Activated T-cell treated with anti-CD3 and anti-CD28 coated beads, Interleukin-2, amount 50 U/mL, for 48 hours (primary cell): ENCODE data around the gene LCT.
"Not testable (repeated sequence)": the region's sequence is repeated elsewhere in the genome, so short reads cannot be mapped to it uniquely, and the experiment has no call there.

Source experiments
- DNase-seq, 2 experiments: peaks; one replicate each; pipeline ENCODE4 v3.0.0-alpha.2; 2020

The LCT gene

DNA sequence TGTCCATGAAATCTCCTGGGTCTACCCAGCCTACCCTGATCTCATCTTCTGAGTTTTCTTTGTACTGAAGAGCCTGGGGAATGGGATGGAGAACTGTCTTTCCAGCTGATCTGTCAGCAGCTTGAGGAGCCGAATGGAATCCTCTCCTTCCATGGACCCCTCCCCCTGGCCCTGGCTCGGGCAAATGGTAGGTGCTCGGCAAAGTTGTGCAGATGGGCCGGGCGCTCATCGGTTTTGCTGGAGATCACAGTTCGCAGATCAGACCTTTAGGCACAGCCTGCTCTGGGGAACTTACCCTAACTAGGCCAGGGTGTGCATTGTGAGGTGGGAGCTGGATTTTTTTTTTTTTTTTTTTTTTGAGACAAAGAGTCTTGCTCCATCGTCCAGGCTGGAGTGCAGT, 40.4 kb downstream of the LCT start:
- no peak for DNase-seq

DNA sequence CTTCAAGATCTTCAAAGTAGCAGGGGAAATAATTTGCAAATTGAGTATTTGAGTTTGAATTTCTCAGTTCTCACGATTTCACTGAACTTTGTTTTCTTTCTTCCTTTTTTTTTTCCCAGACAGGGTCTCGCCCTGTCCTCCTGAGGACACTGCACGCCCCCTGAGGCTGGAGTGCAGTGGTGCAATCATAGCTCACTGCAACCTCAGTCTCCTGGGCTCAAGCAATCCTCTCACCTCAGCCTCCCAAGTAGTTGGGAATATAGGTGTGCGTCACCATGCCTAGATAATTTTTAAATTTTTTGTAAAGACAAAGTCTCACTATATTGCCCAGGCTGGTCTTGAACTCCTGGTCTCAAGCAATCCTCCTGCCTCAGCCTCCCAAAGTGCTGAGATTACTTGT, 41.3 kb downstream of the LCT start:
- not testable (repeated sequence) for DNase-seq

DNA sequence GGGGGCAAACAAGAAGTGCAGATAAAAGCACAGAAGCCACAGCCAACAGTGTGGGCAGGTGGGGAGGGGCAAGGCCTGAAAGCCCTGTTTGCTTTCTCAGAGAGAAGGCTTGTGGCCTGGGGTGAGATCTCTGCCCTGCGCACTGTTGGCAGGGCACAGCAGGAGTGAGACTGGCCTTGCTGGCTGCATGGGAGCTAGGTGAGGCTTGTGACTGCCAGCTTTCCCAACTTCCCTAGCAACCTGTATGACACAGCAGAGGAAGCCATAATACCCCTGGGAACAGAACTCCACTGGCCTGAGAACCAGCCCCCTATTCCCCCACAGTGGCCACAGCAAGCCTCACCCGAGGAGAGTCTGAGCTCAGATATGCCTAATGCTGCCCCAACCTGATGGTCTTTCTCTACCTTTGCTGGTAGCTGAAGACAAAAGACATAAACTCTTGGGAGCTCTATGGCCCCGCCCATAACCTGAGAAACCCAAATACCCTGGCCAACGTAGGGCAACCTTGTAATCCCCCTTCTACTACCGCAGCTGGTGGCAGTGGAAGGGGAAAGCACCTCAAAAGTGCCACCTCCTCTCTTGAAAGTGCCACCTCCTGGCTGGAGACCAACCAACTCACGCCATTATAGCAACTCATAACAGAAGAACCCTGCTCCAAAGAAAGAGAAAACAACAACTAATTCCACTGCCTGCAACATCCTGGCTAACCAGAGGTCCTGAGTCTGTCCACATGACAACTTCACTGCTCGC, 44.4 kb downstream of the LCT start:
- no peak for DNase-seq

DNA sequence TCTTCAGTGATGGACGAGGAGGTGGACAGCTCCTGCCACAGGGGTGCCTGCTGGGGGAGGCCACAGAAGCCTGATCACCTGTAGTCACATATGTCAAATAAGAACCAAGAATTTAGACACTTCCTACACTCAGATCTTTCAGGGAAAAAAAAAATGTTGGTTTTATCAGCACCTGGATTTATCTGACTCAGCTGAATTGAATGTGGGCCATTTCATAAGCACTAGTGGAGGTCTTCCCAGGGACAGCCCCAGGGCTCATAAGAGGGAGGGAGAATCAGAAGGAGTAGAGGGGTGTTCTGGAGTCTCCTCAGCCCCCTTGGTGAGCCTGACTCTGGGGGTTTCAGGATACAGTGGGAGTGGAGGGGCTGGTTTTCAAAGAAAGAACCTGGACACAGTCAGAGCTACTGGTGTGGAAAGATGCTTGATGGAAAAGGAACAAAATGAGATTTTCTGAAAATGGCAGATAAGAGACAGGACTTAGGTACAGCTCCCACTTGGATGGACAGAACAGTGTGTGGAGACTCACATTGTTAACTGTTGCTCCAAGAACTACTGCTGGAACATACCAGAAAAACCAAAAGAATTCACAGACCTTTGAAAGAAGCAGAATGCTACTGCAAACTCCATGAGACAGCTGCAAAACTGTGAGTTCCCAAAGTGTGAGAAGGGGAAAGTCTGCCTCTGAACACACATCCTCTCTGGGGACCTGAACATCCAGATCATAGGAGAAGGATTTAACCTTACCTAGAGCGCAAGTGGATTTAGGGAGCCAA, 45.4 kb downstream of the LCT start:
- DNase-seq = no peak

DNA sequence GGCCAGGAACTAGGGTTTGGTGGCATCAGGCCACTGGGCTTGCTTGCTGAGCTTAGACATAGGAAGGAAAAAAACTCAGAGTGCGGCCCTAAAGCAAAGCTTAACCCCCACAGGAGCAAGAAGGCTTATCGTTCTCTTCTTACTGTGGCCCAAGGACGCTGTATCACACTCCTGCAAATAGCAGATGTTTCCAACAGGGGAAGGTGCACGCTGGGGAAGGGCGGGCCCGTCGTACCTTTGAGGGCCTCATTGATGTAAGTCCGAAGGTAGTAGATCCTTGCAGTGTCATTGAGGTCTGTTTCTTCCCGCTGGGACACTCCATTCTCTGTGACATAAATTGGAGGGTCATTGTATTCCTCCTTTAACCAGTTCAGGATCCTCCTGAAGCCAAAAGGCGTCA, 46.6 kb downstream of the LCT start:
- no peak for DNase-seq

DNA sequence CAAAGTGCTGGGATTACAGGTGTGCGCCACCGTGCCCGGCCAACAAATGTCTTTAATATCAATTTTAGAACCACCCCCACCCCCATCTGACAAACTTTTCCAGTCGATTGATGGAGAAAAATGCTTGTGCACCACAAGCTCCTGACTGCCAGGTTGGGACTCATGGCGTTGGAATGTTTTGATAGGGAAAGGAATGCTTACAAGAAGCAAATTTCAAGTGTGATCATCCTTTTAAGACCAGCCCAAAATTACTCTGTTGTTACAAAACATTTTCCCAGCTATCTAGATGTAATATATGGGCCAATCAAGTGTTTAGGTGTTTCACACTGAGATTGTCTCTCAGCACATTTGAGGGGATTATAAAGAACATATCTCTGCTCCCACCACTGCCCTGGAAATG, 50.2 kb downstream of the LCT start:
- DNase-seq = no peak

DNA sequence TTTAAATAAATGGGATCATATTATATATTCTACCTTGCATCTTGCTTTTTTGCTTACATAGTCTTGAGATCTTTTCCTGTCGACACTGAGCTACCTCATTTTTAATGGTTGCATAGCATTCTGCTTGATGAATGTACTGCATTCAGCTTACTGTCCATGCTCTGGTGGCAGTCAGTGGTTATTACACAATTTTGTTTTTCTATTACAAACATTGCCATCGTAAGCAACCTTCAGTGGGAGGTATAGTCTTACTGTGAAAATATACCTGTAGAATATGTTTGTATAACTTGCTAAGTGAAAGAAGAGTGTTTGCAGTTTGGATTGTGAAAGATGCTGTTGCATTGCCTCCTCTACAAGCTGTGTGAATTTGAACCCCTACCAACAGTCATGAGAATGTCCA, 52.0 kb downstream of the LCT start:
- no peak for DNase-seq

DNA sequence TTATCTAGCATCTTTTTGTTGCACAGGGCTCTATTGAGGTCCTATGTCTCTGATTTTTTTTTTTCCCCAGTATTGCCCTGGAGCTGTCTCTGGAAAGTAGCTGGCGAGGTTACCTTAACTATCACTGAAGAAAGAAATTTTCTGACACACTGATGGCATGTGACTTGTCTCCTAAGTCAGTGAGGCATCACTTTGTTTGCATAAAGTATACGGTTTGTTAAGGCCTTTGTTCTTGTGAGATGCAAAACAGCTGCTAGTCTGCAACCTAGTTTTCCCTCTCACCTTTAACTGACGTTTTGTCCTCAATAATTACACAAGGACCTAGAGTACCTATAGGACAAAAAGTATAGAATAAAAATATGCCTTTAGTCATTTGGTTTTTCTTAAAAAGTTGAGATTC, 53.5 kb downstream of the LCT start:
- no peak for DNase-seq

DNA sequence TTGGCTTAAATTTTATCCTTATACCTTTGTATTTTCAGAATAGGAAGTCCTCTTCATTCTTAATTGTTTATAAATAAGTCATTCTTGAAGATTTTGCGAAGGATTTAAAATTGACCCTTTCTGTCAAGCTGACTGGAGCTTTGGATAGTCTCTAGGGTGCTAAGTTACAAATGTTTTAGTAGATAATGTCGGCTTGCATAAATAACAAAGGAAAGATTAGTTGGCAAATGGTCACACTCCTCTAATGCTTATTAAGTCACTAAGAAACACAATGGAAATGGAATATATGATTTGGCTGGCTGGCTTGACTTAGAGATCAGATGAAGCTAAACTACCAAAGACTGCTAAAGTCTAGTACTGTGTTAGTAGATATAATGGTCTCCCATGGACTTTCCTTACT, 54.8 kb downstream of the LCT start:
- no peak for DNase-seq

DNA sequence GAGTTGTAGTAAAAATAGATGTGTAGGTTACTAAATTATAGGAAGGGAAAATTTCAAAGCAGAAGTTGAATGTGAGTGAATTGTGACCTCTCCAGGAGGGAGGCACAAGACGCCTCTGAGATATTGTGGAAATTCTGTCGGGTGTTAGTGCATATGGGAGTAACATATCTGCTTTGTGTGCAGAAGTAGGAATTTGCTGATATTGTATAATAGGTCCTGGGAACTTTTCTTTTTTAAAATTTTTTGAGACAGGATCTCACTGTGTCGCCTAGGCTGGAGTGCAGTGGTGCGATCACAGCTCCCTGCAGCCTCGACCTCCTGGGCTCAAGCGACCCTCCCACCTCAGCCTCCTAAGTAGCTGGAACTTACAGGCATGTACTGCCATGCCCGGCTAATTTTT, 60.6 kb downstream of the LCT start:
- DNase-seq = no peak

DNA sequence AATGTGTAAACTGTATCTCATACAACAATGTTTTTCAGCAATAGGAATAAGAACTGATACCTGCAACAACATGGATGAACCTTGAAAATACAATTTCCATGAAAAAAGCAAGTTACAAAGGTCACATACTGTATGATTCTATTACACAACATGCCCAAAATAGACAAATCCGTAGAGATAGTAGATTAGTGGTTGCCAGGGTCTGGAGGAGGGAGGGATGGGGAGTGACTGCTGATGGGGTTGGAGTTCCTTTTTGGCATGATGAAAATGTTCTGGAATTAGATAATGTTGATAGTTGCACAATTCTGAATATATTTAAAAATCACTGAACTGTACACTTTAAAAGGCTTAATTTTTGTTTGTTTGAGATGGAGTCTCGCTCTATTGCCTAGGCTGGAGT, 61.6 kb downstream of the LCT start:
- no peak for DNase-seq

DNA sequence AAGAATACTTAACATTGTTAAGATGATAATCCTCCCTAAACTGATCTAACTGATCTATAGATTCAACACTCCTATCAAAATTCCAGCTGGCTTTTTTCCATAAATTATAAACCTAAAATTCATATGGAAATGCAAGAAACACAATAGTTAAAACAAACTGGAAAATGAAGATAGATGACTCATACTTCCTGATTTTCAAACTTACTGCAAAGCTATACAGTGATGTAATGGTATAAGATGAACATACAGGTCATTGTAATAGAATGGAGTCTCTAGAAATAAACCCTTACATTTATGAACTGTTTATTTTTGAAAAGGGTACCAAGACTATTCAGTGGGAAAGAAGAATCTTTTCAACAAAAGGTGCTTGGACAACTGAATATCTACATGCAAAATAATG, 63.1 kb downstream of the LCT start:
- no peak for DNase-seq

DNA sequence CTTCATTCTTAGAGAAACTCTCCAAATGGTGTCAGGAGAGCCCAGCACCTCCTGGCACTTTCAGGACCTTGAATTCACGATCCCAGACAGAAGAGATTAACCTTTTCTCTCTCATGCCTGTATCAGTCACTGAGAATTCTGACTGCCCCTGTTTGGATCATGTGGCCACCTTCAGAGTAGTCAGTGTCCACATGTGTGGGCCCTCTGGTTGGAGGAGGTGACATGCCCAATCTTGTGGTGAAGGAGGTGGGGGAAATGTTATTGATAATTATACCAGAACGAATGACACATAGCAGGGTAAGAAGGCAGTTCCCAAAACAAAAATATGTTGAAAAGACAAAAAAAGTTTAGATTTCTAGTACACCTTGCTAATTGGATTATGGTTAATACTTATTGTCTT, 63.7 kb downstream of the LCT start:
- DNase-seq = no peak

DNA sequence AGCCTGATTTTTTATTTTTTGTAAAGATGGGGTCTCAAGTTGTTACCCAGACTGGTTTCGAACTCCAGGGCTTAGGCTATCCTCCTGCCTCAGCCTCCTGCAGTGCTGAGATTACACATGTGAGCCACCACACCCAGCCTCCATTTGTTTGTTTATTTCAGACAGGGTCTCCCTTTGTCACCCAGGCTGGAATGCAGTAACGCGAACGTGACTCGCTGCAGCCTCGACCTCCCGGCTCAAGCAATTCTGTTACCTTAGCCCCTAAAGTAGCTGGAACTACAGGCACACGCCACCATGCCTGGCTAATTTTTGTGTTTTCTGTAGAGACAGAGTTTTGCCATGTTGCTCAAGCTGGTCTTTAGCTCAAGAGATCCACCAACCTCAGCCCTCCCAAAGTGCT, 68.1 kb downstream of the LCT start:
- DNase-seq = no peak

DNA sequence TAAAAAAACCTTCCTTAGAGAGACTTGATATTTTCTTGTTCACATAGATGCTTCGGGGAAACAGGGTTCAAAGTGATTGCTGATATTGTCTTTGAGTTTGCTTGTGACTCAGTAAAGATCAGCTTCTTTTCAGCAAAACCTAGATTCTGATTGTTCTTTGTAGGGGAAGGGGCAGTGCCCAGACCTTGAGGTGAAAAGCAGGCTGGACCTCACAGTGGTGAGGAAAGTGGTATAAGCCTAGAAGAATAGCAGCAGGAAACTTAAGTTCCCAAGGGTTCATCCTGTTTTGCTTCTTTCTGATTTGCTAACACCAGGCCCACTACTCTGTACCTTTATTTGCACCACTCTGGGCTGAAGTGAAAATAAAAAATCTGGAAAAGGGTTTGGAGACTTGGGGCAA, 74.5 kb downstream of the LCT start:
- no peak for DNase-seq

DNA sequence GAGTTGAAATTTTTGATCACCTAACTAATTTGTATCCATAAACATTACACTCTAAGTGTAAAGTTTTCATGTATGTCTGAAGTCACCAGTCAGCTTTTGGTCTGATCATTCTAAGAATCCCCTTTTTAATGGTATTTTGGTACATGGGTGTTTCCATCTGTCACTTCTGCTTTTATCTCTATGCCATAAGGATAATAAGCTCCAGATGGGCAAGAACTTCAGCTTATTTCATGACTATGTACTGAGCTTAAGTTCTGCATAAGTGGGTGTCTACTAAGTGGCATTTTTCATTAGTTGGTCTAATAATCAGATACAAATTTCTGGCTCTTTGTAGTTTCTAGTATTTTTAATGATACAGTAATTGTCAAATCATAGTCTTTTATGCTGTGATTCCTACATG, 75.0 kb downstream of the LCT start:
- DNase-seq = no peak

DNA sequence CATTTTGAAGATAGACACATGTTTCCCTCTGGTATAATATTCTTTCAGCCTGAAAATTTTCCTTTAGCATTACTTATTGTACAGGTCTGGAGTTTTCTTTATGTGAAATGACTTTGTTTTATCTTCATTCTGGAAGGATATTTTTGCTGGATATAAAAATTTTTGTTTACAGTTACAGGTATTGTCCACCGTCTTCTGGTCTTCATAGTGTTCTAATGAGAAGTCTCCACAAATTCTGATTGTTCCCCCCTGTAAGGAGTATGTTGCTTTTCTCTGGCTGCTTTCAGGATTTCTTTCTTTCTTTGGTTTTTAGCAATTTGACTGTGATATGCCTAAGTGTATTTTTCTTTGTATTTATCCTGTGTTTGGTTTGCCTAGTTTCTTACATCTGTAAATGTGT, 80.3 kb downstream of the LCT start:
- DNase-seq = no peak

DNA sequence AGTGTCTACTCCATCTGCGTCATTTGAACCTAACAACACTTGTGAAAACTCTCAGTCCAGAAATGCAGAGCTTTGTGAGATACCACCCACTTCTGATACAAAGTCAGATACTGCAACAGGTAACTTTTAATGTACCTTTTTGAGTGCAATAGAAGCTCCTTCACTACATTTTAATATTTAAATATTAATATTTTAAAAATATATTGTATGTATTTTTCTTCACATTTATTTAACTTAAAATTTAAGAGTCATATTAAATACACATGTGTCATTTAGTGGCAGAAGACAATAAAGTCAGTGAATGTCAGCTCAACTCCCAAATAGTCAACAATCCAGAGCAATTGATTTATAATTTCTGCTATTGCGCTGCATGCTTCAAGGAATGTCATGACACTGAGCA, 81.4 kb downstream of the LCT start:
- no peak for DNase-seq

DNA sequence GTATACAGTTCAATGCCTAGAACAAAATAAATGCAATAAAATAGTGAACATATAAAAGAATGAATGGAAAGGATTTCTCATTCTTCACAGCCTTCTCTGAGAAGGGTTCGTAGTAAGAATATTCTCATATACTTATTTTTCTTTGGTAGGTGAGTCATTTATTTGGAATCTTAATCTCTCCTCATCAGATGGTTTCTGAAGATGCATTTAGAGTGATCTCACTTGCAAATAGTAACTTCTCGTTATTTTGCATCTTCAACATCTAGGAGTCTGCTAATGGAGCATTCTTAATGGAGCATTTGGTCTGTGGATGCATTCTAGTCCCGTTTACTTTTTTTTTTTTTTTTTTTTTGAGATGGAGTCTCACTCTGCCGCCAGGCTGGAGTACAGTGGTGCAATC, 91.4 kb downstream of the LCT start:
- no peak for DNase-seq

DNA sequence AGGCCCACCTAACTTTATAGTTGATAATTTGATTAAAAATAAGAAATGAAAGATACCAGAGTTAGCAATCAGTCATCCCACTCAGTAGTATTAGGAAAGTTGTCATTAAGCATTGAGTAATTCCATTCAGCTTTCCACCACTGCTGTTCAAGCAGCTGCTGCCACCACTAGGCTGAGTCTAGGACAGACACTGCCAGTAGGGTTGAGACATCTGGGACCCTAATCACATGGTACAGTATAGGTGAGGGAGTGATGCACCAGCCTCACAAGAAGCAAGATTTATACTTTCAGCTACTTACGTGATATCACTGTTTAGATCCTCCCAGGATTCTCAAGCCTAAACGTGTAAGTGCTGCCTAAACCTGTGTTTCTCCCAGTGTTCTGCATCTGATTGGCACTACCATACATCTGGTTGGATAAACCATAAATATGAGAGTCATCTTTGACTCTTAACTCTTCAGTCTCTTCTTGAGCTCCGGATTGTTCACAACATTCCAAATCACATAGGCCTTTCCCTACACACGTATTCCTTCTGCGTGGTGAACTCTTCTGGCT, 92.1 kb downstream of the LCT start:
- DNase-seq = peak; percentile 37 to 48

DNA sequence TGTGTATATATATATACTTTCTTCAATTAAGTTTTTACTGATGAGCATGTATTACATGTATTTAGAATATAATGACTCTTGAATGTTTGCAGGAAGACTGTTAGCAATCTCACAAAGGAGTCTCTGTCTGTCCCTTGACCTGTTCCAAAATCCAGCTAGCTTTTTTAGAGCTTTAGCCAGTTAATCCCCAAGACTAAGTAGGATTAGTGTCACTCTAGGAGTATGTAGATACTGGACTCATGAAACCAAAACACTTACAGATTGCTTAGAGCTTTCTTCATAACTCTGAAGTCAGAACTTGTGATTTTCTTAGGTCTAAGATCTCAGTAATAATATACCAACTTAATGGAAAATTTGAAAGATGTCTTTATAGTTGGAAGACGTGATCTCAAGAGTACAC, 93.1 kb downstream of the LCT start:
- DNase-seq = no peak

DNA sequence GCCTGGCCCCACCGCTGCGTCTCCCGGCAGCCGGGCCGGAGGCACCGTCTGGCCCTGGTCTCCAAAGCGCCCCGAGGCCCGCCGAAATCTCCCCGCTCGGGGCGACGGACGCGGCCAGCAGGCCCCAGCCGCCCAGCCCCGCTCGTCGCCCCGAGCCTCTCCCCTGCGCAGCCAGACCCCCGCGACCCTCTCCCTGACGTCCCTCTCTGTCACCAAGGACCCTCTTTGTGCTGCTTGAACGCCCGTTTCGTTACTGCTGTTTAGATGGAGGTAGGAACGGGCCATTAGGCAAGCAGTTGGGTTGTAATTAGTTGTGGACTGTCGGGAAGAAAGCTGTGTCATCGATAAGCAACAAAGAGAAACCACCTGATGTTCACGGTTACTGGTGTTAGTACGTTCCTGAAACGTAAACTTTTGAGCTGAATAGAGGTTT, 94.6 kb downstream of the LCT start:
- peak; percentile 67 to 73 for DNase-seq

DNA sequence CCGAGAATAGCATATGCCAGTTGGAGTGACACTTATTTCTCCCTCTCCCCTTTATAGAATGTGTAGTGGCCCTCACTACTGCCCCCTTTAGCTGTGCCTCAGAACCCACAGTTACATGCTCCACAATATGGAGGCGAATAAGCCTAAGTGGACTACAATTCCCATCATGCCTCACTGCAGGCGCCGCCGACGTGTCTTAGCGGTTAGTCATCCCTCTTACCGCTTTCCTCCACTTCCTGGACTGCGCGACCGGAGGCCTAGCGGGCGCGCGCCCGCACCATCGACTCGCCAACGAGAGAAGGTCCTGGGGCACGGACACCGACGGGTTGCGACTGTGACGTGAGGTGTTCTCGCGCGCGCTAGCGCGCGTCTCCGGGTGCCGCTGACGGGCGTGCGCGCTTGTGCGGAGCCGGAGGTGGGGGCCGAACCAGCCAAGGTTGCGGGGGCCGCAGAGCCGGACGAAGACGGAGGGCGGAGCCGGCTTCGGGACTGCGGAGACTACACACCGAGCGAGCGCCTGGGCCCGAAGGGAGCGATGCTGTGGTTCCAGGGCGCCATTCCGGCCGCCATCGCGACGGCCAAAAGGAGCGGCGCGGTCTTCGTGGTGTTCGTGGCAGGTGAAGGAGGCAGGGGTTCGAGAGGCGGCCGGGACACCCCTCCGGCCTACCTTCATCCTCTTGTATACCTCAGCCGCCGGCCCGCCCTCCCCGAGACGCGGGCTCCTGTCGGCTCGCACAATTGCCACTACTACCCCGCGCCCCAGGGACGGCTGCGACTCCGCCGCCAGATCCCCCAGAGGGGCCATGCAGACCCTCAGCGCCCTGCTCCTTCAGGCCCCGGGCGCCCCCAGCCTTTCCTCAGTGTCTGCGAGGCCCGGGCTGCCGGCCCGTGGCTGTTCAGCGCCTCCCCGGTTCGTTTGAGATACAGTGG, 95.3 kb downstream of the LCT start, which contains the start of gene UBXN4:
TSS of gene UBXN4 (plus strand) at position 461 of the 930 bp plus-strand sequence. CDS start at position 536, 75 bp downstream.
- DNase-seq = peak; percentile 96 to 98
